ENCODE measurements around the gene GBE1.

GBE1 gene

GRCh38 chr3:81788610-81789009, 27.2 kb upstream of the GBE1 start:
- CTCF ChIA-PET: no interaction called here
- POLR2A ChIA-PET: no interaction called here

DNA sequence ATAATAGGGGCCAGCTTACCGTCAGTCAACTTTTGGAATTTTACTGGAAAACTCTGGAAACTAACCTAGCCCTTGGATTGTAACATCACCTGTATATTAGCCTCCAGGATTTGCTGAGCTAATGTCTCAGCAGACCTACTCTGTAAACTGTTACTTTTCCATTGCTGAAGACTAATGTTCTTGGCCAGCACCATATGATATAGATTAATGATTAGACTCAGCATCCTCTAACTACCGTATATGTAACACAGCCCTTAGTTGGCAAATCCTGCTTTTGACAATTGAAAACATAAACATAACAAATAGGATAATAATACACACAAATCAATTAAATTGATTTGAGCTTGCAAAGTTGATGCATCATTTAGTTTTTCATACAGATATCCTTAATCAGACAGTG, 26.6 kb upstream of the GBE1 start:
- no peak for DNase-seq (ENCODE audit: low read depth, low spot score)
- TF ChIP-seq CTCF (IDR thresholded peaks at IDR 0.05; ENCODE audit: insufficient read depth, low read length, missing control alignments): no peak
- CTCF ChIA-PET: no interaction called here
- POLR2A ChIA-PET: no interaction called here
- H3K4me3 ChIP-seq (ENCODE audit: low read depth, low read length): no peak overlapping the region

More at GRCh38 chr3:81788610-81789009, 27.2 kb upstream of the GBE1 start:
- no peak overlapping the region for H3K4me3 ChIP-seq (ENCODE audit: low read depth, low read length)
- no peak for TF ChIP-seq CTCF (IDR thresholded peaks at IDR 0.05; ENCODE audit: insufficient read depth, low read length, missing control alignments)
- no peak for DNase-seq (ENCODE audit: low read depth, low spot score)

DNA sequence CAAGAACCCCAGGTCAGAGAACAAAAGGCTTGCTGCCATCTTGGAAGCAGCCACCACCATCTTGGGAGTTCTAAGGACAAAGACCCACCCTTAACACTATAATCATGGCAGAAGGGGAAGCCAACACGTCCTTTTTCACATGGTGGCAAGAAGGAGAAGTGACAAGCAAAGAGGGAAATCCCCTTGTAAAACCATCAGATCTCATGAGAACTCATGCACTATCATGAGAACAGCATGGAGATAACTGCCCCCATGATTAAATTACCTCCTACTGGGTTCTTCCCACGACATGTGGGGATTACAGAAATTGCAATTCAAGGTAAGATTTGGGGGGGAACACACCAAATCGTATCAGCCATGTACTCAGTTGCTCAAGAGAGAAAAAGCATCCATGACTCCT, 21.1 kb upstream of the GBE1 start:
- ChIA-PET POLR2A (no interaction called here), CTCF (no interaction called here)
- DNase-seq (ENCODE audit: low read depth, low spot score): no peak

DNA sequence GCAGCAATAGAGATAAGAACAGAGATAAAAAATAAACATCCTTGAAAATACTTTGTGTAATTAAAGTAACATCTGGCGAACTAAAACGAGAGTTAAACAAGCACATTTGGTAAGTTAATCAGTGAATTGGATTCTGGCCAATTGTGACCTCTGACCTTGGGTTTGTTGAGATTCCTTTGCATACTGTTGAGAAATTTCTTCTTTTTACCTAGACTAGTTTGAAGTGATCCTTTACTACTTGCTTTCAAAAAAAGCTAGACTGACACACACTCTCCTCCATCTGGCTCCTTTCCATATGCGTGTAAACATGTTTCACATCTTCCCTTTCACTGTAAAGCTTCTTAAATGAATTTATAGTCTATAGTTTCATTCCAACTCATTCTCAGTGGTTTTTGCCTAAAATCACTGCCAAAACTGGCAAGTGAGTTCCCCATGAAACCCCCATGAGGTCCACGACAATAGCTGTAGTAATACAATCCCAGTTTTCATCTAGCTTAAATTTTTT, 17.3 kb upstream of the GBE1 start:
- H3K4me3 ChIP-seq (ENCODE audit: low read depth, low read length): no peak overlapping the region
- POLR2A ChIA-PET: no interaction called here
- TF ChIP-seq CTCF (IDR thresholded peaks at IDR 0.05; ENCODE audit: insufficient read depth, low read length, missing control alignments): no peak
- DNase-seq (ENCODE audit: low read depth, low spot score): no peak
- CTCF ChIA-PET: interaction anchor here (0.9 kb wide), 1 partner anchor 111 kb away, joined by 3 read pairs; no protein-coding TSS in a partner anchor

More for the DNA sequence above, 21.1 kb upstream of the GBE1 start:
- H3K4me3 ChIP-seq (ENCODE audit: low read depth, low read length): no peak overlapping the region
- no peak for TF ChIP-seq CTCF (IDR thresholded peaks at IDR 0.05; ENCODE audit: insufficient read depth, low read length, missing control alignments)

DNA sequence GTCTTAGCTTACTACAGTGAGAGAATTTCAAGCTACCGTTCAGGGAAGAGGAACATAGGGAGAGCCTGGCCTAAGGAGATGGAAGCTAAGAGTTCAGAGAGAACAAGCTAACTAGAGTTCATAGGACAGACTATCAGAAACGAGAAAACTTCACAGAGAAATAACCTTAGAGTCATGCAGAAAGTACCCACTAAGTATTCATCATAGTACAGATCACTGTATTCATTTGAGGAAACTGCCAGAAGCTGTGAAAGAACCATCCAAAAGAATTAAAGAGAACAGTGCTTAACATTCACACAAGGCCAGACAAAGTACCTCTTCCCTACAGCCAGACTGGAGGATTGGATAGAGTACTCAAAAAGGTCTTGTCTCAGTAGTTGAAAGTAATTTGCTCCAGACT, 15.2 kb upstream of the GBE1 start:
- ChIA-PET POLR2A (no interaction called here), CTCF (interaction anchor here (0.6 kb wide), 1 partner anchor 110 kb away, joined by 3 read pairs; no protein-coding TSS in a partner anchor)
- no peak for DNase-seq (ENCODE audit: low read depth, low spot score)
- no peak overlapping the region for H3K4me3 ChIP-seq (ENCODE audit: low read depth, low read length)
- no peak for TF ChIP-seq CTCF (IDR thresholded peaks at IDR 0.05; ENCODE audit: insufficient read depth, low read length, missing control alignments)

DNA sequence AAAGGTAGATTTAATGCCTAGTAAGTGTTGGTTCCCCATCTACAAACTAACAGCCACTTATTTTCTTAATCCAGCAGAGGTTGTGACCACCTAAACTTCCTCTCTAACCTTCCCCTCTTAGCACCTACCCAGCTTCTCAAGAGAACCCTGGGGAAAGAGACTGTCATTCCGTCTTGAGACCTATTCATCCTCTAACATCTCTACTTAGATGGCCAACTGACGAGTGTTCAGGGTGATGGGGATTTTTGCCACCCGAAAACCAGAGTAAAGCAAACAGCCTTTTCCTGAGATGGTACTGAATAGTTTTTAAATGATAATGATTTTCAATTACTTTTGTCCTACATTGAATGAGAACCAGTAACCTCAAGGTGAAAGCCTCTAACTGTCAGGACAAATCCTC, 9.3 kb upstream of the GBE1 start:
- no peak for TF ChIP-seq CTCF (IDR thresholded peaks at IDR 0.05; ENCODE audit: insufficient read depth, low read length, missing control alignments)
- no peak for DNase-seq (ENCODE audit: low read depth, low spot score)
- POLR2A ChIA-PET: no interaction called here
- no peak overlapping the region for H3K4me3 ChIP-seq (ENCODE audit: low read depth, low read length)
- CTCF ChIA-PET: no interaction called here
